NT2/D1 (cell line): Measurements from ENCODE around the gene KIF14.

Experiments used
- SUZ12 ChIP-seq: IDR thresholded peaks from 2 replicates; pipeline ENCODE4 v1.6.1; 2011; ENCODE audit not compliant: insufficient read length, insufficient read depth; ENCODE audit errors: extremely low read depth
- YY1 ChIP-seq: IDR thresholded peaks from 2 replicates; pipeline ENCODE4 v1.6.1; 2011; ENCODE audit not compliant: insufficient read length, insufficient read depth
- ZNF274 ChIP-seq: IDR thresholded peaks from 2 replicates; pipeline ENCODE4 v1.6.1; 2011; ENCODE audit warnings: mild to moderate bottlenecking, low read depth, low read length

- no peak for TF ChIP-seq SUZ12
- no peak for TF ChIP-seq ZNF274
- TF ChIP-seq YY1, result no peak
These were observed 34.1 kb upstream of the KIF14 start for GRCh38 chr1:200654660-200655059.
